ENCODE data around the gene TFCP2L1.

TFCP2L1 gene

DNA sequence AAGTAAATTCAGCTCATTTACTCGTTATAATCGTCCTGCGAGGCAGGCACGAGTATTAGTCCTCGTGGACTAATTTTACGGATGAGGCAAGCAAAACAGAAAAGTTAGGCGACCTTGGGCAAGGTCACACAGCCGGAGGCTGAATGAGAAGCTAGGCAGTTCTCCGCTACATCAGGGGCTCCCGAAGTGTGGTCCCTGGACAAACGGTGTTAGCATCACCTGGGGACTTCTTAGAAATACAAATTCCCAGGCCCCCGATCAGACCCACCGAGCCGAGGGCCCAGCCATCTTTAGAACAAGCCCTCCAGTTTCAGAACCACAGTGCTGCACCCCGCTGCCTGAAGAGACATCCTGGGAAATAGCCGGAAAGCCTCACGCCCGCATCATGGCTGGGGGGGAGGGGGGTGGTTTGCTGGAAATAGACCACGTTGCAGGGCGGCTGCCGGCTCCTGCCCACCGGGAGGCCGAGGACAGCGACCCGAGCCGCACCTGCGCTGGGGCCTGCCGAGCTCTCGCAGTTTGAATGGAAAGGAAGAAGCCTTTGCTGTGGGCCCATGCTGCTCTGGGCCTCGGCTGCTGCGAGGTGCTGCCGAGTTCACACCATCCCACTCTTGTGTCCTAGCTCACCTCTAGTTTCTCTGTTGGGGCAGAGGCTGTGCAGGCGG lies 72.2 kb downstream of the TFCP2L1 start:
- Mint-ChIP-seq H3K9me3 (ENCODE audit: low read depth) (no peaks in the 10 kb centered on the region), H3K27me3 (no peaks in the 10 kb centered on the region), H3K4me3 (no peak overlapping the region), H3K27ac (no peak overlapping the region), H3K4me1 (ENCODE audit: low read depth) (no peaks in the 10 kb centered on the region), H3K36me3 (no peaks in the 10 kb centered on the region)

- H3K9me3 Mint-ChIP-seq (ENCODE audit: low read depth) = no peaks in the 10 kb centered on the region
- no peaks in the 10 kb centered on the region for H3K27me3 Mint-ChIP-seq
- H3K27ac Mint-ChIP-seq = no peak overlapping the region
- no peaks in the 10 kb centered on the region for H3K4me1 Mint-ChIP-seq (ENCODE audit: low read depth)
- no peak overlapping the region for H3K4me3 Mint-ChIP-seq
- no peaks in the 10 kb centered on the region for H3K36me3 Mint-ChIP-seq
Observed at GRCh38 chr2:121211689-121212151, 73.3 kb downstream of the TFCP2L1 start.

- Mint-ChIP-seq H3K27me3 (no peaks in the 10 kb centered on the region), H3K4me3 (no peak overlapping the region), H3K9me3 (ENCODE audit: low read depth) (no peaks in the 10 kb centered on the region), H3K4me1 (ENCODE audit: low read depth) (no peaks in the 10 kb centered on the region), H3K27ac (no peak overlapping the region), H3K36me3 (no peaks in the 10 kb centered on the region)
Observed at GRCh38 chr2:121211251-121211650, 73.8 kb downstream of the TFCP2L1 start.

DNA sequence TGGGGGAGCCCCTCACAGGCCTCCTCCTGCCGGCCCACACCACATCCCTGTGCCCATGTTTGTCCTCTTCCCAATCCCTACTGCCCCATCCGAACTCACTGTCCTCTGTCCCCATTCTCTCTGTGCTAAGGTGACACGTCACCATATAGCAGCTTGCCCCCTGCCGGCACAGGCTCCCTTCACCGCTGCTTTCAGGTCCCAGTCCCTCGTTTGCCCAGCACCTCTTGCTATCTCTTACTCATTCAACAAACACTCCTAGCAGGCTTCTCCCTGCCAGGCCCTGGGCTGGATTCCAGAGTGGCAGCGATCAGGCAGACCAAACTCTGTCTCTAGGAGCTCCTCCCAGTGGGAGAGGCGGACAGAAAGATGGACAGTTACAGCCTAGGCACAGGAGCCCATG lies 74.3 kb downstream of the TFCP2L1 start:
- Mint-ChIP-seq H3K27me3 (no peaks in the 10 kb centered on the region), H3K9me3 (ENCODE audit: low read depth) (no peaks in the 10 kb centered on the region), H3K36me3 (no peaks in the 10 kb centered on the region), H3K27ac (no peak overlapping the region), H3K4me3 (no peak overlapping the region), H3K4me1 (ENCODE audit: low read depth) (no peaks in the 10 kb centered on the region)

- Mint-ChIP-seq H3K4me1 (ENCODE audit: low read depth) (no peaks in the 10 kb centered on the region), H3K9me3 (ENCODE audit: low read depth) (no peaks in the 10 kb centered on the region), H3K4me3 (no peak overlapping the region), H3K36me3 (no peaks in the 10 kb centered on the region), H3K27ac (no peak overlapping the region), H3K27me3 (no peaks in the 10 kb centered on the region)
Observed at GRCh38 chr2:121209014-121209610, 75.9 kb downstream of the TFCP2L1 start.

DNA sequence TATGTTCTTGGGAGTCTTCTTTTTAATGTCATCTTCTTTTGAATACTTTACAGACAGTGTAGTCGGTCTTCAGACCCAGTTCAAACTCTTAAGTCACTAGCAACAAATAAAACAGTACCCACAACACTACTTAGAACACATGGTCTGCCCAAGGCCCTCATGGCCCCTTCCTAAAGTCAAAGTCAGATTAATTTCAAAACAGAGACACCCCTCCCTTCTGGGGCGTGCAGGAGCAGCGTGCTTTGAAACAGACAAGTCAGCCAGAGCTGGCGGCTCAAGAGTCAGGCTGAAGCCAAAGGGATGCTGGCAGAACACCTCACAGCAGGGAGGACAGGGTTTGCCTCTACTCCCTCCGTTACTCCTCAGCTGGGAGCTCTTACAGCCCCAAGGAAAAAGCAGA lies 77.5 kb downstream of the TFCP2L1 start:
- H3K4me3 Mint-ChIP-seq = no peak overlapping the region
- no peak overlapping the region for H3K27ac Mint-ChIP-seq
- H3K36me3 Mint-ChIP-seq = no peaks in the 10 kb centered on the region

DNA sequence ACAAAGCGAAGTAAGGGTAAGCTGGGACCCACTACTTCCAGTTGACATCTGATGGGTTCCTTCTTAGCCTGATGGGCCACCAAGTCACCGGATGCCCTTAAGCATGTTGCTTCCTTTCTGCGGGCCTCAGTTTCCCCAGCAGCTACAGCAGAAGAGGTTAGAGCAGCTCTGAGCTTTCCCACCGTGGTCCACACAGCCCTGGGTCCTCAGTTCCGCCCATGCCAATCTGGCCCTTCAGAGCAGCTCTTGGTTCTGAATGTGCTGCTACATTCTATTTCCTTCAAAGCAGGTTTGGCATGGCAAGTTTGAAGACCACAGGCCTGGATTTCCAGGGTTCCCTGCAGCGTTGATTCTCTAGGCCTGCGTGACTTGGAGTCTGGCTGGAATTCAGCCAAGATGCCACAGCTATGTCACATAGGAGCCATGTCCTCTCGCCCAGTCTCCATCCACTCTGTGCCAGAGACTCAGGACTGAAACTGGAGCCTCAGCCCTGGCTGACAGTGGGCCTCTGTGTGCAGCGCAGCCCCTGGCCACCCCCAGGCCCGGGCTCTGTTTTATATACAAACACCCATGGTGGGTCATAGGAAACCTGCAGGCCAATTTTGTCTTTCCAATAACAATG lies 79.6 kb downstream of the TFCP2L1 start:
- no peaks in the 10 kb centered on the region for H3K27me3 Mint-ChIP-seq
- H3K36me3 Mint-ChIP-seq = no peaks in the 10 kb centered on the region
- no peaks in the 10 kb centered on the region for H3K4me1 Mint-ChIP-seq (ENCODE audit: low read depth)
- no peaks in the 10 kb centered on the region for H3K9me3 Mint-ChIP-seq (ENCODE audit: low read depth)
- no peak overlapping the region for H3K27ac Mint-ChIP-seq
- H3K4me3 Mint-ChIP-seq = no peak overlapping the region

More for the DNA sequence above, 77.5 kb downstream of the TFCP2L1 start:
- H3K4me1 Mint-ChIP-seq (ENCODE audit: low read depth) = no peaks in the 10 kb centered on the region
- H3K9me3 Mint-ChIP-seq (ENCODE audit: low read depth) = no peaks in the 10 kb centered on the region
- no peaks in the 10 kb centered on the region for H3K27me3 Mint-ChIP-seq

GRCh38 chr2:121203591-121204249 lies 81.3 kb downstream of the TFCP2L1 start:
- Mint-ChIP-seq H3K4me3 (no peak overlapping the region), H3K4me1 (ENCODE audit: low read depth) (no peaks in the 10 kb centered on the region), H3K27ac (no peak overlapping the region), H3K9me3 (ENCODE audit: low read depth) (no peaks in the 10 kb centered on the region), H3K27me3 (no peaks in the 10 kb centered on the region), H3K36me3 (no peaks in the 10 kb centered on the region)

DNA sequence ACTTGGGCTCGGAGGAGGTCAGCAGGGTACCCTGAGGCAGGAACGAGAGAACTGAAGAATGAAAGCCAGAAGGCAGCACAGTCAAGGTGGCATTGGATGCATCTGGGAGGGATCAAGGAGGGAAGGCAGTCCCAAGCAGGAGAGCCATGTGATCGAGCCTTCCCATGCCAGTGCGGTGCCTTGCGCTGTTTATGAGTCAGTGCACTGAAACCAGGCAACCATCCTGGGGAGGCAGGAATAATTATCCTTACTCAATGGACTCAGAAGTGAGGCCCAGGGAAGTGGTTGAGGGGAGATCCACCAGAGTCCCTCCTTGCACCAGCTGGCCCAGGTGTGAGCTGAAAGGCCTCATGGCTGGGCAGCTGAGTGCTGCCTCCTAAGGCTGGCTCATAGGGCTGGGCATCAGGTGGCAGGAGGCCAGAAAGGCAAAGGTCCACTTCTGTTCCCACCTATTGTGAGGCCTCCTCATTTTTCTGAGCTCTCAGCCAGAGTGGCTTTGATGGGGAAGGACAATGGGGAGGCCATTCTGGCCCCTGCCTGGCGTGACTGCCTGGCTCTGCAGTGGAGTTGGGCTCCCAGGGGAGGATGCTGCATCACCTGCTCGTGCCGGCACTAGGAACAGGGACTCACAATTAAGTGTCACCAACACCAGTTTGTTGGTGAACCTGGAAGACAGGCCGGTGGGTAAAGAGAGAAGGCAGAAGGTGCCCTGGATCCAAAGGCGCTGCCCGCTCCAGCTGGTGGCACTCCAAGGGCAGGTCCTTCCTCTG lies 82.3 kb downstream of the TFCP2L1 start:
- no peaks in the 10 kb centered on the region for H3K36me3 Mint-ChIP-seq
- H3K4me3 Mint-ChIP-seq = no peak overlapping the region
- no peak overlapping the region for H3K27ac Mint-ChIP-seq
- H3K9me3 Mint-ChIP-seq (ENCODE audit: low read depth) = no peaks in the 10 kb centered on the region
- no peaks in the 10 kb centered on the region for H3K27me3 Mint-ChIP-seq
- no peaks in the 10 kb centered on the region for H3K4me1 Mint-ChIP-seq (ENCODE audit: low read depth)

DNA sequence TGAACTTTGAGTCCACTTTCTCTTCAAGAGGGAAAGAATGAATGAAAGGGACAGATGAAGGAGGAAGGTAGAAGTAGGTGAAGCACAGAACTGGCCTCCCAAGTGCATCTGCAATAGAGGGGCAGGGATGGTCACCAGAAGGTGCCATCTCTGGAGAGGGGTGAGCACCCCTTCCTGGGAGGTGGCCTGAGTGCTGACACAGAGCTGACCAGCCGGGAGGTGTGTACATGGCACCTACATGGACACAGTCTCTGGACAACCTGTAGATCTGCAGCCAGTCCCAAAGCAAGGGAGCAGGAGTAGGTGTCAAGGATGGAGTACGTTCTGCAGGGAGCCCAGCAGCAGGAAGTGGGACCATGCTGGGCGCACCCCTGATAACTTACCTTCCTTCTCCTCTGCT lies 83.2 kb downstream of the TFCP2L1 start:
- Mint-ChIP-seq H3K4me1 (ENCODE audit: low read depth) (no peaks in the 10 kb centered on the region), H3K27ac (no peak overlapping the region), H3K27me3 (no peaks in the 10 kb centered on the region), H3K36me3 (no peaks in the 10 kb centered on the region), H3K9me3 (ENCODE audit: low read depth) (no peaks in the 10 kb centered on the region), H3K4me3 (no peak overlapping the region)

- Mint-ChIP-seq H3K27me3 (no peaks in the 10 kb centered on the region), H3K36me3 (no peaks in the 10 kb centered on the region), H3K27ac (no peak overlapping the region), H3K4me1 (ENCODE audit: low read depth) (no peaks in the 10 kb centered on the region), H3K4me3 (no peak overlapping the region), H3K9me3 (ENCODE audit: low read depth) (no peaks in the 10 kb centered on the region)
Observed at GRCh38 chr2:121200419-121201315, 84.3 kb downstream of the TFCP2L1 start.

DNA sequence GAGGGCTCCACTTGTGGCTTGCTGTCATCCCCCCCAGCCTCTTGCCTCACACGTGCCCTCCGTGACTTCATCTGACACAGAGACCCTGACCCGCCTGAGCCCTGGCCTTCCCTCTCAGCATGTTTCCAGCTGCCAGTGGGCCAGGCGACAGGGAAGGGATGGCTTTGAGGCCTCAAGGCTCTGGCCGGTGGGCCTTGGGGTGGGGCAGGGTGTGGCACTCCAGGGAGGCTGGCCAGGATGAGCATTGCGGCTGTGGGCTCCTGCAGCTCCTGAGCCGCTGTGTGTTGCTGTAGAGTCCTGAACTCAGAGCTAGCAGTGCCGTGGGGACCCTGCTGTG lies 85.0 kb downstream of the TFCP2L1 start:
- Mint-ChIP-seq H3K9me3 (ENCODE audit: low read depth) (no peaks in the 10 kb centered on the region), H3K27ac (no peak overlapping the region), H3K27me3 (no peaks in the 10 kb centered on the region), H3K36me3 (no peaks in the 10 kb centered on the region), H3K4me3 (no peak overlapping the region), H3K4me1 (ENCODE audit: low read depth) (no peaks in the 10 kb centered on the region)

DNA sequence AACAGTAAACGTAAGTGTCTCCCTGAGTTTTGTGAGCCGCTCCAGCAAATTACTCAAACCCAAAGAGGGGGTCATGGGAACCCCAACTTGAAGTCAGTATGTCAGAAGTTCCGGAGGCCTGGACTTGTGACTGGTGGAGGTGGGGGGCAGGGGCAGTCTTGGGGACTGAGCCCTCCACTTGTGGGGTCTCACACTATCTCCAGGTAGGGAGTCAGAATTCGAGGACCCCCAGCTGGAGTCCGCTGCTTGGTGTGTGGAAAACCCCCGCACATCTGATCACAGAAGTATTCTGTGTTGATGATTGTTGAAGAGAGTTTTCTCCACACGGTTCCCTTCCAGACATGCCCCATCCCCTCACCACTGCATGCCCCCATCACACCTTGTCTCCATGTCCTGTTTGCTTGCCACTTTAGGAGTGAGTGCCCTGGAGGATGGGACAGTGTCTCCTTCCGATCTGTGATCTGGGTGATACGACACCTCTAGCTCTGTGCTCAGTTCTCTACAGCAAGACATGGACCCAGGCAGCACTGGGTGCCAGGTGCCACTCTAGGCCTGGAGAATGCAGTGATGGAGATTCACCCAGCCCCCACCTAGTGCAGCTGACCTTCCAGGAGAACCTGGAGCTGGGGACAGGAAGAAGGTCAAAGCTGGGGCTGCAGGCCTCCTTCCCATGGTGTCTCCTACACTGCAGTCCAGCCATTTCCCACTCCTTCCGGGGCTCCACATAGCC lies 85.6 kb downstream of the TFCP2L1 start:
- no peaks in the 10 kb centered on the region for H3K9me3 Mint-ChIP-seq (ENCODE audit: low read depth)
- H3K27ac Mint-ChIP-seq = no peak overlapping the region
- H3K4me1 Mint-ChIP-seq (ENCODE audit: low read depth) = no peaks in the 10 kb centered on the region
- no peaks in the 10 kb centered on the region for H3K36me3 Mint-ChIP-seq
- H3K4me3 Mint-ChIP-seq = no peak overlapping the region
- no peaks in the 10 kb centered on the region for H3K27me3 Mint-ChIP-seq
